ENCODE measurements around the gene F2RL1. TPM values are rescaled to one million over a fixed set of nuclear protein-coding genes. Genes with fewer than 3 reads are reported as not detected.

F2RL1 gene
- total RNA-seq, 2 donors from 2014 or later: 4.9 to 7.8 TPM

DNA sequence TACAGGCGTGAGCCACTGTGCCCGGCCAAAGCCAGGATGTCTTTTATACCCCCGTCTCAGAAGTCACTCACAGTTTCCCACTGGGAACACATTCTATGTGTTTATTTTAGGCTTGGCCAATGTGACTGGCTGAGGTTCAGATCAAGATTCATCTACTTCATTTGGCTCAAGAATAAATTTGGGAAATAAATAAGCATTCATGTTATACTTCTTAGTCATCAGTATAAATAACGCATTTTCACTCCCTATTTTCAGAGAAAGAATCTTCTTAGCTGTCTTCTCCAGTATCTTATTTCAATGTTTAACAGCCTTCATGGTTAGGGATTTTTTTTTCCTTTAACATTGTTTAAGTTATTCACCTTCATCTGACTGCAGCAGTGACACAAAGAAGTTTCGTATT, 42.8 kb downstream of the F2RL1 start:
- TF ChIP-seq, protein P1, sequence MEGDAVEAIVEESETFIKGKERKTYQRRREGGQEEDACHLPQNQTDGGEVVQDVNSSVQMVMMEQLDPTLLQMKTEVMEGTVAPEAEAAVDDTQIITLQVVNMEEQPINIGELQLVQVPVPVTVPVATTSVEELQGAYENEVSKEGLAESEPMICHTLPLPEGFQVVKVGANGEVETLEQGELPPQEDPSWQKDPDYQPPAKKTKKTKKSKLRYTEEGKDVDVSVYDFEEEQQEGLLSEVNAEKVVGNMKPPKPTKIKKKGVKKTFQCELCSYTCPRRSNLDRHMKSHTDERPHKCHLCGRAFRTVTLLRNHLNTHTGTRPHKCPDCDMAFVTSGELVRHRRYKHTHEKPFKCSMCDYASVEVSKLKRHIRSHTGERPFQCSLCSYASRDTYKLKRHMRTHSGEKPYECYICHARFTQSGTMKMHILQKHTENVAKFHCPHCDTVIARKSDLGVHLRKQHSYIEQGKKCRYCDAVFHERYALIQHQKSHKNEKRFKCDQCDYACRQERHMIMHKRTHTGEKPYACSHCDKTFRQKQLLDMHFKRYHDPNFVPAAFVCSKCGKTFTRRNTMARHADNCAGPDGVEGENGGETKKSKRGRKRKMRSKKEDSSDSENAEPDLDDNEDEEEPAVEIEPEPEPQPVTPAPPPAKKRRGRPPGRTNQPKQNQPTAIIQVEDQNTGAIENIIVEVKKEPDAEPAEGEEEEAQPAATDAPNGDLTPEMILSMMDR (IDR thresholded peaks at IDR 0.05): no peak
- TF ChIP-seq POLR2A (IDR thresholded peaks at IDR 0.05) (no peak), POLR2AphosphoS5 (IDR thresholded peaks at IDR 0.05) (no peak)
- H3K9me3 ChIP-seq: no peaks in the 10 kb centered on the region
- H3K27me3 ChIP-seq (replicated peaks; ENCODE audit: insufficient read depth): no peaks in the 10 kb centered on the region
- H3K36me3 ChIP-seq: no peaks in the 10 kb centered on the region
- H3K27ac ChIP-seq: no peak overlapping the region
- 23% methylated on average over 5 of the region's 5 CpGs for WGBS
- DNase-seq (ENCODE audit: low spot score): no peak
- intact Hi-C loops (cut with DNase I): loop anchor here (10.0 kb wide), 1 partner anchor 633 kb away; the partner anchor contains the start of gene WDR41
- H3K4me1 ChIP-seq (replicated peaks): no peaks in the 10 kb centered on the region
- no peak overlapping the region for H3K4me3 ChIP-seq

DNA sequence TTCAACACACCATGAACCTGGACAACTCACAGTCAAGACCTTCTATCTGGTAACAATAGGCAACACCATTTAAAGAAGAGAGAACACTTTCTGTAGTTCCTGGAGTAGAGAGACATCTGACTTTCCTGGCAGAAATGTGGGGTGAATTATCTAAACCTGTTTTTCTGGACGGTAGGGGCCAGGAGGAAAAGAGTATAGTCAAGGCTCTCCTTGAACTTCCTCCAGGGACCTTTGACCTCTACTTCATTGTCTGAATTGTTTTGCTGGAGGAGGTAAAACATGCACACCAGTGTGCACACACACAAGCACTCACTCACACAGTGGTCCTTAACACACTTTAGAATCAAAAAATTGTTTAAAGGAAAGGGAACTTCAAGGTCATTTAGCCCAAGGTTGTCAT, 44.2 kb downstream of the F2RL1 start:
- intact Hi-C loops (cut with DNase I): loop anchor here (10.0 kb wide), 1 partner anchor 632 kb away; the partner anchor contains the start of gene WDR41
- Histone ChIP-seq H3K4me3 (no peak overlapping the region), H3K9me3 (no peaks in the 10 kb centered on the region), H3K4me1 (replicated peaks) (no peaks in the 10 kb centered on the region), H3K27me3 (replicated peaks; ENCODE audit: insufficient read depth) (no peaks in the 10 kb centered on the region), H3K36me3 (no peaks in the 10 kb centered on the region), H3K27ac (no peak overlapping the region)
- no peak for DNase-seq (ENCODE audit: low spot score)
- WGBS: 63% methylated on average over 1 of the region's 1 CpG
- TF ChIP-seq, protein P1 (IDR thresholded peaks at IDR 0.05): no peak
- TF ChIP-seq POLR2AphosphoS5 (IDR thresholded peaks at IDR 0.05): no peak

DNA sequence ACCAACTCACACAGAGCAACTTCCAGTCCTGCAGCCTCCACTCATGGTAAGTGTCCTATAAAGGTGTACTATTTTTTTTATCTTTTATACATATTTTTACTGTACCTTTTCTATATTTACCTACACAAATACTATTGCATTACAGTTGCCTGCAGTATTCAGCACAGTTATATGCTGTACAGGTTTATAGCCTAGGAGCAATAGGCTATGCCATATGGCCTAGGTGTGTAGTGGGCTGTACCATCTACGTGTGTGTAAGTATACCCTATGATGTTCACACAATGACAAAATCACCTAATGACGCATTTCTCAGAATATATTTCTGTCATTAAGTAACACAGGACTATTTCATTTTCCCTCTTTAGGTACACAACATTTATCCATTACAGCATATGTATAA, 47.7 kb downstream of the F2RL1 start:
- Histone ChIP-seq H3K27me3 (replicated peaks; ENCODE audit: insufficient read depth) (no peaks in the 10 kb centered on the region), H3K4me1 (replicated peaks) (no peaks in the 10 kb centered on the region), H3K9me3 (no peaks in the 10 kb centered on the region), H3K4me3 (no peak overlapping the region), H3K27ac (no peak overlapping the region), H3K36me3 (no peaks in the 10 kb centered on the region)
- intact Hi-C loops (cut with DNase I): loop anchor here (10.0 kb wide), 1 partner anchor 628 kb away; the partner anchor contains the start of gene WDR41
- WGBS: 82% methylated on average over 2 of the region's 2 CpGs
- TF ChIP-seq POLR2A (IDR thresholded peaks at IDR 0.05): no peak
- TF ChIP-seq, protein P1 (IDR thresholded peaks at IDR 0.05): no peak
- TF ChIP-seq POLR2AphosphoS5 (IDR thresholded peaks at IDR 0.05): no peak
- no peak for DNase-seq (ENCODE audit: low spot score)

DNA sequence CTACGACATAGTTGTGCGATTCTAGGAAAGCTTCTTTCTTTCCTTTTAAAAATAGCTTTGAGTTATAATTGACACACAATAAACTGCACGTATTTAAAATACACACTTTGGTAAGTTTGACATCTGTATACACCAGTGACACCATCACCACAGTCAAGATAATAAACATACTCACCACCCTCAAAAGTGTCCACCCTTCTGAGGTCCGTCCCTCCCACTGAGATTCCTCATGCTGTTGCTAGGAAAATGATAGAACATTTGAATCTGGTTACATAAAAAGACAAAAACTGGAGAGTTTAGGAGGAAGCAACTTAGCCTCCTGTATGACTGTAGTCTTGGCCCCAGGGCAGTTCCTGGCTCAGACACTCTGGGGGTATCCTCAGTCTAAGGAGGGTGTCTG, 48.2 kb downstream of the F2RL1 start:
- no peaks in the 10 kb centered on the region for H3K4me1 ChIP-seq (replicated peaks)
- no peak overlapping the region for H3K27ac ChIP-seq
- WGBS: 65% methylated on average over 4 of the region's 4 CpGs
- no peak overlapping the region for H3K4me3 ChIP-seq
- no peaks in the 10 kb centered on the region for H3K9me3 ChIP-seq
- H3K36me3 ChIP-seq: no peaks in the 10 kb centered on the region
- TF ChIP-seq POLR2AphosphoS5 (IDR thresholded peaks at IDR 0.05): no peak
- no peak for TF ChIP-seq POLR2A (IDR thresholded peaks at IDR 0.05)
- TF ChIP-seq, protein P1 (IDR thresholded peaks at IDR 0.05): no peak
- no peak for DNase-seq (ENCODE audit: low spot score)
- intact Hi-C loops (cut with DNase I): loop anchor here (10.0 kb wide), 1 partner anchor 628 kb away; the partner anchor contains the start of gene WDR41
- no peaks in the 10 kb centered on the region for H3K27me3 ChIP-seq (replicated peaks; ENCODE audit: insufficient read depth)

Data from prostate gland (tissue), 2 donors.